Upper lobe of left lung (tissue), 6 donors: ENCODE data around the gene MRGPRF. TPM values are rescaled to one million over a fixed set of nuclear protein-coding genes. Genes with fewer than 3 reads are reported as not detected.
A peak's percentile ranks its signal among the peaks of the same experiment; 100 is the strongest.

ENCODE experiments used
- ATAC-seq, 2 donors: fragments of 200-7000 bp; cut with Tn5 transposase; one replicate each; pipeline ENCODE4 v1.9.1; 2022; ENCODE audit warnings: mild to moderate bottlenecking in 2 of 2, moderate library complexity in 2 of 2; ENCODE audit not compliant: low FRiP score in 2 of 2
- DNase-seq, 2 donors: peaks; one replicate each; pipeline ENCODE4 v3.0.0-alpha.2; 2019 to 2020
- H3K27ac ChIP-seq, 4 donors: fragments of 200-600 bp; sonication (generic); one replicate each; pipeline ENCODE4 v1.5.1; 2016 to 2019
- H3K27me3 ChIP-seq, 4 donors: fragments of 200-600 bp; sonication (generic); one replicate each; pipeline ENCODE4 v1.5.1; 2017 to 2019
- H3K36me3 ChIP-seq, 4 donors: fragments of 200-600 bp; sonication (generic); one replicate each; pipeline ENCODE4 v1.5.1; 2016 to 2019
- H3K4me1 ChIP-seq, 4 donors: fragments of 200-600 bp; sonication (generic); one replicate each; pipeline ENCODE4 v1.5.1; 2018 to 2019
- H3K4me3 ChIP-seq, 4 donors: fragments of 200-600 bp; sonication (generic); one replicate each; pipeline ENCODE4 v1.5.1; 2017 to 2019; ENCODE audit warnings: mild to moderate bottlenecking in 2 of 4, moderate library complexity in 1 of 4
- H3K9me3 ChIP-seq, 4 donors: fragments of 200-600 bp; sonication (generic); one replicate each; pipeline ENCODE4 v1.5.1; 2018 to 2019
- EP300 ChIP-seq, 4 donors: sonication (generic); formaldehyde crosslinking; IDR thresholded peaks; one replicate each; pipeline ENCODE4 v1.5.1; 2017; ENCODE audit warnings: antibody characterized with exemption in 4 of 4, control low read depth in 2 of 4
- POLR2A ChIP-seq, 4 donors: fragments of 450-650 bp; IDR thresholded peaks; one replicate each; pipeline ENCODE4 v1.5.1; 2016 to 2017; ENCODE audit warnings: antibody characterized with exemption in 4 of 4, mild to moderate bottlenecking in 2 of 4
- POLR2AphosphoS5 ChIP-seq, 2 donors: sonication (generic); formaldehyde crosslinking; IDR thresholded peaks; one replicate each; pipeline ENCODE4 v1.5.1; 2017; ENCODE audit warnings: antibody characterized with exemption in 2 of 2
- WGBS, 2 donors: methylation state at CpG; one replicate each; pipeline ENCODE4 v1.1.5; 2017 to 2018; 5-methylcytosine and 5-hydroxymethylcytosine counted together
- total RNA-seq, 6 donors: library from RNA; depleted of rRNA in 4 of 6; stranded (reverse); fragments of >200 nt in 4 of 6; gene quantifications; one replicate each; pipeline versions ENCODE4 v1.1.0 to v1.2.1, GENCODE V29; 2016 to 2021
- TF ChIP-seq, protein P1 (sequence below), 6 experiments: fragments of 450-650 bp in 4 of 6; fragments of 200-600 bp in 2 of 6; sonication (generic) in 2 of 6; IDR thresholded peaks; one replicate each; pipeline ENCODE4 v1.5.1; 2016 to 2019; ENCODE audit warnings: antibody characterized with exemption in 6 of 6
- donor health status: DM: no; HTN: no; CAD: no; lungs with moderate emphysema.
- donor health status: DM: no; HTN: yes; CAD: no; lungs with severe emphysema.

Gene MRGPRF
- total RNA-seq, 6 donors from 2014 or later, result 3.0 to 16.2 (median 10.7) TPM

DNA sequence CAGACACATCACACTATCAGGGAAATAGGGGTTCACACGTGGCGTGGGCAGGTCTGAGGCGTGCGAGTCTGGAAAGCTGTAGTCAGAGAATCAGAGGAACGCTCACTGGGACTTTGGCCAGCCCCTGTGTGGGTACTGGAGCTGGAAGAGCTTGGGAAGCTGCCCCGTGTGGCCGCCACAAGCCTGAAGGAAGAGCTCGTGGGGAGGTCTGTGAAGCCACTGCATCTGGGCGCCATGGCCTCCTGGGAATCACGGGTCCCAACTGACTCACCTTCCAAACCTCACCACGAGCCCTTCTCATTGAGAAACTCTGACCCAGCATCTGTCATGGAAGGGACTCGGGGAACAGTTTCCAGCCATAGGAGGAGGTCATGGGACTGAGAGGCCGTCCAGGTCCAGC is 5.9 kb upstream of the MRGPRF start:
- ATAC-seq (no peak), DNase-seq (no peak)
- Histone ChIP-seq H3K27ac (peak overlapping the region in 1 of 4 donors; percentile 21), H3K27me3 (peaks cover 0 to 1% (median 0%) of the 10 kb centered on the region in 4 donors), H3K4me3 (no peak overlapping the region), H3K36me3 (no peaks in the 10 kb centered on the region), H3K4me1 (peaks cover 0 to 12% (median 6%) of the 10 kb centered on the region in 4 donors), H3K9me3 (no peaks in the 10 kb centered on the region)
- 80% methylated on average over 9 to 13 of the region's 13 CpGs for WGBS, 2 donors
- no peak for TF ChIP-seq EP300 (IDR thresholded peaks at IDR 0.05)
- TF ChIP-seq POLR2A (IDR thresholded peaks at IDR 0.05), result no peak
- no peak for TF ChIP-seq POLR2AphosphoS5 (IDR thresholded peaks at IDR 0.05)
- TF ChIP-seq, protein P1, sequence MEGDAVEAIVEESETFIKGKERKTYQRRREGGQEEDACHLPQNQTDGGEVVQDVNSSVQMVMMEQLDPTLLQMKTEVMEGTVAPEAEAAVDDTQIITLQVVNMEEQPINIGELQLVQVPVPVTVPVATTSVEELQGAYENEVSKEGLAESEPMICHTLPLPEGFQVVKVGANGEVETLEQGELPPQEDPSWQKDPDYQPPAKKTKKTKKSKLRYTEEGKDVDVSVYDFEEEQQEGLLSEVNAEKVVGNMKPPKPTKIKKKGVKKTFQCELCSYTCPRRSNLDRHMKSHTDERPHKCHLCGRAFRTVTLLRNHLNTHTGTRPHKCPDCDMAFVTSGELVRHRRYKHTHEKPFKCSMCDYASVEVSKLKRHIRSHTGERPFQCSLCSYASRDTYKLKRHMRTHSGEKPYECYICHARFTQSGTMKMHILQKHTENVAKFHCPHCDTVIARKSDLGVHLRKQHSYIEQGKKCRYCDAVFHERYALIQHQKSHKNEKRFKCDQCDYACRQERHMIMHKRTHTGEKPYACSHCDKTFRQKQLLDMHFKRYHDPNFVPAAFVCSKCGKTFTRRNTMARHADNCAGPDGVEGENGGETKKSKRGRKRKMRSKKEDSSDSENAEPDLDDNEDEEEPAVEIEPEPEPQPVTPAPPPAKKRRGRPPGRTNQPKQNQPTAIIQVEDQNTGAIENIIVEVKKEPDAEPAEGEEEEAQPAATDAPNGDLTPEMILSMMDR (IDR thresholded peaks at IDR 0.05), result no peak

DNA sequence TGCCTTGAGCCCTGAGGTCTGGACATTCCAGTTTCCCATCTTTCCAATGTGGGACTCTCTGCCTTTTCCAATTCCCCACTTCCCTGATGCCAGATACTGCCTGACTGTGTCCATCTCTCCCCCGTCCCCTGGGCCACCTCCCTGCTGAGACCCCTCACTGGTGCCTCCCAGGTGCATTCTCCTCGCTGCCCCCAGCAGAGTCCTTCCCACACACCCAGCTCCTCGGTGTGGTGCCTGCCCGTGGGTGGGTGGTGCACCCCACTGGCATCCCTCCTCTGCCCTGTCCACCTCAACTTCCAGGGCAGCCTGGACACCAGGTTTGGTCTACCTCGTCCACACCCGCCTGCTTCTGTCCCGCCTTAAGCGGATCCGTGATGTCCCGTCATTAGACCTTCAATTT is 4.9 kb upstream of the MRGPRF start:
- ATAC-seq (no peak), DNase-seq (peak in 1 of 2 donors; percentile 46)
- peaks cover 0 to 11% (median 4%) of the 10 kb centered on the region in 4 donors for H3K27me3 ChIP-seq
- no peaks in the 10 kb centered on the region for H3K36me3 ChIP-seq
- no peaks in the 10 kb centered on the region for H3K9me3 ChIP-seq
- WGBS, 2 donors, result 86 to 87% methylated on average over 10 of the region's 10 CpGs
- H3K4me1 ChIP-seq, result peaks cover under 1 to 22% (median 13%) of the 10 kb centered on the region in 4 donors
- H3K4me3 ChIP-seq, result no peak overlapping the region
- TF ChIP-seq, protein P1 (IDR thresholded peaks at IDR 0.05), result no peak
- TF ChIP-seq POLR2A (IDR thresholded peaks at IDR 0.05) (no peak), EP300 (IDR thresholded peaks at IDR 0.05) (no peak), POLR2AphosphoS5 (IDR thresholded peaks at IDR 0.05) (no peak)
- H3K27ac ChIP-seq, result no peak overlapping the region

DNA sequence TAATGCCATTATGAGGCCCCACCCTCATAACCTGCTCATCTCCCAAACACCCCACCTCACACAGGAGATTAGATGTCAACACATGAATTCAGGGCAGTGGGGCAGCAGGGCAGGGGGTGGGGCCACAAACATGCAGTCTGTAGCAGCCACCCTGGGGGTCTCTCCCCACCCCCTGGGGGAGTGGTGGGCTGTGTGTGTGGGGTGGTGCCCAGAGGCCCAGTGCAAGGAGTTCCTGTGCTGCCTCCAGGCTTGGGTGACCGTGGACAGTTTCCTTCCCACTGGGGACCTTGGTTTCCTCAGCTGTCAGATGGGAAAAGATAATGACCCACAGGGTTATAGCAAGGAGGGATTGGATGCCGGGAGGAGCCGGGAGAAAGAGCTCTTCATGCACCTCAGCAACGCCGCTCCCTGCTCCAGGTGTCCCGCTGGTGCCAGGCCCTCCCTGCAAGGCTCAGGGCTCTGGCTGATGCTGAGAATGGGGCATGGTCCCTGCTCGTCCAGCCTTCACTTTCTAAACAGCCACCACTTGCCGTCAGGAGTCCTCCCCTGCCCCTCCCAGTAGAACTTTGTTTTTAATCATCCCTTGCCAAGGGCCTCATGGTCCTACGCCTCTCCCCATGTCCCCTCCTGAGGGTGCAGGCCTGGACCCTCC is 2.0 kb upstream of the MRGPRF start:
- 69 to 91% methylated on average over 3 to 9 of the region's 9 CpGs for WGBS, 2 donors
- Histone ChIP-seq H3K27me3 (peaks cover 0 to 20% (median 10%) of the 10 kb centered on the region in 4 donors), H3K36me3 (no peaks in the 10 kb centered on the region), H3K4me3 (no peak overlapping the region), H3K27ac (peak overlapping the region in 3 of 4 donors; percentile 70 to 84 (median 83)), H3K4me1 (peaks cover 5 to 38% (median 22%) of the 10 kb centered on the region in 4 donors), H3K9me3 (no peaks in the 10 kb centered on the region)
- no peak for TF ChIP-seq EP300 (IDR thresholded peaks at IDR 0.05)
- TF ChIP-seq POLR2A (IDR thresholded peaks at IDR 0.05), result no peak
- TF ChIP-seq POLR2AphosphoS5 (IDR thresholded peaks at IDR 0.05), result no peak
- TF ChIP-seq, protein P1 (IDR thresholded peaks at IDR 0.05), result no peak
- ATAC-seq (no peak), DNase-seq (no peak)

DNA sequence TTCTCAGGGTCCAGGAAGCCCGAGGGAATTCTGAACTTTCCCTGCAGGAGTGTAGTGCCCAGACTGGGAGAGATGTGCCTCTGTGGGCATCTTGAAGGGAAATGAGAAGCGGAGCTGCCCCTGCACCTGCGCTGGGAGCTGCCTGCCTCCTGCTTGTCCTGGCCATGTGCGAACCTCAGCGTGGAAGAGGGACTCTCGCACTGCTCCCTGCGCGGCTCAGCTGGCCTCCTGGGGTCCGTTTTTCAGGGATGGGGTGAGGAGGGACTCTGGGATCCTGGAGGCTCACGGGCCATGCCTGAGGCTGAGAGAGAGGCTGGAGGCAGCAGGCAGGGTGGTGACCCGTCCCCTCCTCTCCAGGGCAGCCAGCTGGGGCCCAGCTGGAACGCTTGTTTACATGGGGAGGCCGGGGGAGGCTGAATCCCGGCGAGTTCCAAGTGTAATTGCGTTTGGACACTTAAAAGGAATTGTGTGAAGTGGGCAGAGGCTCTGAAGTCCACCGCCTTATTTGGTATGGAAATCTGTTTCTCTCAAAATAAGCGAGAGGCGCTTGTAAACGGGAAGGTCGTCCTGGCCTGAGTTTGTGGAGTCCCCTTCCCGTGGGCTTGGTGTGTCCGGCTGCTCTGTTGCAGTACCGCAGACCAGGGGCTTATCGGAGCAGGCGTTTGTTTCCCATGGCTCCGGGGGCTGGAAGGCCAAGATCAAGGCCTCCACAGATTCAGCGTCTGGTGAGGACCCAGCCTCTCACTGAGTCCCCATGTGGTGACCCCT is 1.2 kb upstream of the MRGPRF start:
- Histone ChIP-seq H3K4me3 (peak overlapping the region in 1 of 4 donors; percentile 43), H3K36me3 (no peaks in the 10 kb centered on the region), H3K27ac (peak overlapping the region; percentile 56 to 84 (median 76)), H3K9me3 (no peaks in the 10 kb centered on the region), H3K27me3 (peaks cover 0 to 20% (median 10%) of the 10 kb centered on the region in 4 donors), H3K4me1 (peaks cover 10 to 43% (median 25%) of the 10 kb centered on the region in 4 donors)
- DNase-seq, result peak in 1 of 2 donors; percentile 79
- WGBS, 2 donors, result 42 to 43% methylated on average over 12 to 26 of the region's 28 CpGs
- peak in 1 of 2 donors; percentile 54 for ATAC-seq
- TF ChIP-seq, protein P1 (IDR thresholded peaks at IDR 0.05), result no peak
- TF ChIP-seq POLR2A (IDR thresholded peaks at IDR 0.05) (no peak), POLR2AphosphoS5 (IDR thresholded peaks at IDR 0.05) (peak; percentile 56 to 60), EP300 (IDR thresholded peaks at IDR 0.05) (no peak)
